Central memory CD8-positive, alpha-beta T cell (primary cell): ENCODE measurements around the gene CTNND2.
"Not testable (repeated sequence)": the region's sequence is repeated elsewhere in the genome, so short reads cannot be mapped to it uniquely, and the experiment has no call there.

Experiments
- ATAC-seq: fragments of 150-1000 bp; cut with Tn5 transposase; replicated peaks from 2 replicates; pipeline ENCODE4 v1.10.0; 2022; ENCODE audit warnings: mild to moderate bottlenecking, moderate FRiP score, moderate number of reproducible peaks; ENCODE audit not compliant: poor library complexity, severe bottlenecking; ENCODE audit errors: extremely low read depth
- DNase-seq, 2 donors: peaks; one replicate each; pipeline ENCODE4 v3.0.0; 2021; ENCODE audit warnings: low spot score in 2 of 2
- H3K27ac Mint-ChIP-seq: one replicate; pipeline ENCODE4 v1.8.0; 2022; ENCODE audit warnings: low read depth, mild to moderate bottlenecking, moderate library complexity, mixed read lengths
- H3K27me3 Mint-ChIP-seq: one replicate; pipeline ENCODE4 v1.8.0; 2022; ENCODE audit warnings: mixed read lengths
- H3K36me3 Mint-ChIP-seq: one replicate; pipeline ENCODE4 v1.8.0; 2022; ENCODE audit warnings: mild to moderate bottlenecking, moderate library complexity, mixed read lengths; ENCODE audit not compliant: insufficient read depth
- H3K4me1 Mint-ChIP-seq: one replicate; pipeline ENCODE4 v1.8.0; 2022; ENCODE audit warnings: mixed read lengths
- H3K4me3 Mint-ChIP-seq: one replicate; pipeline ENCODE4 v1.8.0; 2022; ENCODE audit warnings: mild to moderate bottlenecking, moderate library complexity, mixed read lengths
- H3K9me3 Mint-ChIP-seq: one replicate; pipeline ENCODE4 v1.8.0; 2022; ENCODE audit warnings: mixed read lengths

Gene CTNND2

GRCh38 chr5:11853140-11853539 is 51.1 kb downstream of the CTNND2 start:
- Mint-ChIP-seq H3K27ac (no peak overlapping the region), H3K36me3 (no peaks in the 10 kb centered on the region), H3K27me3 (no peaks in the 10 kb centered on the region), H3K4me3 (no peak overlapping the region), H3K4me1 (no peaks in the 10 kb centered on the region), H3K9me3 (peaks cover 10% of the 10 kb centered on the region)
- ATAC-seq: no peak
- no peak for DNase-seq

GRCh38 chr5:11852717-11853087 is 51.5 kb downstream of the CTNND2 start:
- H3K9me3 Mint-ChIP-seq: peaks cover 10% of the 10 kb centered on the region
- no peak overlapping the region for H3K4me3 Mint-ChIP-seq
- no peaks in the 10 kb centered on the region for H3K4me1 Mint-ChIP-seq
- no peak overlapping the region for H3K27ac Mint-ChIP-seq
- H3K36me3 Mint-ChIP-seq: no peaks in the 10 kb centered on the region
- no peaks in the 10 kb centered on the region for H3K27me3 Mint-ChIP-seq
- DNase-seq: no peak
- no peak for ATAC-seq

GRCh38 chr5:11851965-11852716 is 52.1 kb downstream of the CTNND2 start:
- no peak for ATAC-seq

GRCh38 chr5:11851416-11851815 is 52.8 kb downstream of the CTNND2 start:
- Mint-ChIP-seq H3K4me3 (no peak overlapping the region), H3K27me3 (no peaks in the 10 kb centered on the region), H3K9me3 (peaks cover 10% of the 10 kb centered on the region), H3K36me3 (no peaks in the 10 kb centered on the region), H3K27ac (no peak overlapping the region), H3K4me1 (no peaks in the 10 kb centered on the region)
- ATAC-seq (no peak), DNase-seq (no peak)

More at GRCh38 chr5:11851965-11852716, 52.1 kb downstream of the CTNND2 start:
- no peaks in the 10 kb centered on the region for H3K36me3 Mint-ChIP-seq
- DNase-seq: no peak
- no peak overlapping the region for H3K4me3 Mint-ChIP-seq
- no peaks in the 10 kb centered on the region for H3K4me1 Mint-ChIP-seq
- H3K27ac Mint-ChIP-seq: no peak overlapping the region
- no peaks in the 10 kb centered on the region for H3K27me3 Mint-ChIP-seq
- peaks cover 10% of the 10 kb centered on the region for H3K9me3 Mint-ChIP-seq

GRCh38 chr5:11828566-11828965 is 75.7 kb downstream of the CTNND2 start:
- H3K9me3 Mint-ChIP-seq: peaks cover 26% of the 10 kb centered on the region
- not testable (repeated sequence) for H3K27me3 Mint-ChIP-seq, H3K27ac Mint-ChIP-seq, DNase-seq, H3K4me1 Mint-ChIP-seq, ATAC-seq, H3K4me3 Mint-ChIP-seq, H3K36me3 Mint-ChIP-seq

GRCh38 chr5:11822598-11822997 is 81.6 kb downstream of the CTNND2 start:
- Mint-ChIP-seq H3K4me1 (no peaks in the 10 kb centered on the region), H3K4me3 (no peak overlapping the region), H3K27ac (no peak overlapping the region), H3K36me3 (no peaks in the 10 kb centered on the region), H3K9me3 (peaks cover 8% of the 10 kb centered on the region), H3K27me3 (no peaks in the 10 kb centered on the region)
- DNase-seq: no peak
- no peak for ATAC-seq

GRCh38 chr5:11815916-11816315 is 88.3 kb downstream of the CTNND2 start:
- Mint-ChIP-seq H3K4me3 (no peak overlapping the region), H3K27me3 (no peaks in the 10 kb centered on the region), H3K4me1 (no peaks in the 10 kb centered on the region), H3K36me3 (no peaks in the 10 kb centered on the region), H3K27ac (no peak overlapping the region), H3K9me3 (peaks cover 4% of the 10 kb centered on the region)
- DNase-seq: no peak
- ATAC-seq: no peak

- DNase-seq: no peak
- peaks cover 4% of the 10 kb centered on the region for H3K9me3 Mint-ChIP-seq
- H3K4me1 Mint-ChIP-seq: no peaks in the 10 kb centered on the region
- ATAC-seq: no peak
- no peaks in the 10 kb centered on the region for H3K36me3 Mint-ChIP-seq
- H3K27ac Mint-ChIP-seq: no peak overlapping the region
- no peaks in the 10 kb centered on the region for H3K27me3 Mint-ChIP-seq
- no peak overlapping the region for H3K4me3 Mint-ChIP-seq
These were observed 88.8 kb downstream of the CTNND2 start for GRCh38 chr5:11815481-11815880.

GRCh38 chr5:11814373-11814772 is 89.9 kb downstream of the CTNND2 start:
- ATAC-seq (no peak), DNase-seq (no peak)
- H3K4me3 Mint-ChIP-seq: no peak overlapping the region
- H3K4me1 Mint-ChIP-seq: no peaks in the 10 kb centered on the region
- H3K36me3 Mint-ChIP-seq: no peaks in the 10 kb centered on the region
- H3K27ac Mint-ChIP-seq: no peak overlapping the region
- H3K27me3 Mint-ChIP-seq: no peaks in the 10 kb centered on the region
- H3K9me3 Mint-ChIP-seq: peaks cover 8% of the 10 kb centered on the region

- no peak overlapping the region for H3K27ac Mint-ChIP-seq
- no peaks in the 10 kb centered on the region for H3K36me3 Mint-ChIP-seq
- no peak overlapping the region for H3K4me3 Mint-ChIP-seq
- H3K9me3 Mint-ChIP-seq: peaks cover 13% of the 10 kb centered on the region
- ATAC-seq: no peak
- H3K27me3 Mint-ChIP-seq: no peaks in the 10 kb centered on the region
- no peak for DNase-seq
- no peaks in the 10 kb centered on the region for H3K4me1 Mint-ChIP-seq
These were observed 94.8 kb downstream of the CTNND2 start for GRCh38 chr5:11809407-11809806.

- peaks cover 5% of the 10 kb centered on the region for H3K9me3 Mint-ChIP-seq
- H3K4me3 Mint-ChIP-seq: no peak overlapping the region
These were observed 100.8 kb downstream of the CTNND2 start for GRCh38 chr5:11803436-11803835.

GRCh38 chr5:11801061-11801460 is 103.2 kb downstream of the CTNND2 start:
- H3K4me3 Mint-ChIP-seq: no peak overlapping the region
- ATAC-seq: no peak
- H3K27ac Mint-ChIP-seq: no peak overlapping the region
- H3K9me3 Mint-ChIP-seq: no peaks in the 10 kb centered on the region
- H3K4me1 Mint-ChIP-seq: no peaks in the 10 kb centered on the region
- no peak for DNase-seq
- H3K36me3 Mint-ChIP-seq: no peaks in the 10 kb centered on the region
- H3K27me3 Mint-ChIP-seq: no peaks in the 10 kb centered on the region

More at GRCh38 chr5:11803436-11803835, 100.8 kb downstream of the CTNND2 start:
- Mint-ChIP-seq H3K27ac (no peak overlapping the region), H3K36me3 (no peaks in the 10 kb centered on the region), H3K4me1 (no peaks in the 10 kb centered on the region), H3K27me3 (no peaks in the 10 kb centered on the region)
- DNase-seq (no peak), ATAC-seq (no peak)

- H3K4me3 Mint-ChIP-seq: no peak overlapping the region
- no peaks in the 10 kb centered on the region for H3K4me1 Mint-ChIP-seq
- H3K27ac Mint-ChIP-seq: no peak overlapping the region
- DNase-seq (no peak), ATAC-seq (no peak)
- peaks cover 1% of the 10 kb centered on the region for H3K36me3 Mint-ChIP-seq
- H3K27me3 Mint-ChIP-seq: no peaks in the 10 kb centered on the region
- H3K9me3 Mint-ChIP-seq: peaks cover 10% of the 10 kb centered on the region
These were observed 107.1 kb downstream of the CTNND2 start for GRCh38 chr5:11797132-11797531.
